PC-9 (cell line): Measurements from ENCODE around the gene SLC39A10. TPM values are rescaled to one million over a fixed set of nuclear protein-coding genes. Genes with fewer than 3 reads are reported as not detected.

Experiments used
- BruUV-seq: library from RNA; stranded (reverse); fragments of 400-500 nt; replicated peaks from 2 replicates; lab custom pipeline; 2021; lab: Mats Ljungman, UMichigan
- CTCF ChIA-PET: fragments of 300-600 bp; sonication (Branson Sonifier 250); formaldehyde crosslinking; loops from one replicate; lab custom pipeline; 2022; ENCODE audit warnings: antibody characterized with exemption; lab: Charles Lee
- POLR2A ChIA-PET: fragments of 300-600 bp; sonication (Branson Sonifier 250); formaldehyde crosslinking; loops from one replicate; lab custom pipeline; 2022; ENCODE audit warnings: antibody characterized with exemption; ENCODE audit not compliant: unreplicated experiment; lab: Charles Lee
- DNase-seq, 2 experiments: peaks; one replicate each; pipeline versions ENCODE4 v3.0.0 to v3.0.0-alpha.2; 2015 to 2022; ENCODE audit warnings: mixed read lengths in 1 of 2
- H2AFZ ChIP-seq: fragments of 200-600 bp; sonication (generic); 2 replicates; pipeline ENCODE4 v1.8.1; 2017; ENCODE audit warnings: antibody characterized with exemption
- H3F3A ChIP-seq: fragments of 200-600 bp; sonication (generic); 2 replicates; pipeline ENCODE4 v1.8.1; 2017; ENCODE audit warnings: antibody characterized with exemption, mild to moderate bottlenecking, low read depth; ENCODE audit not compliant: insufficient read depth
- H3K27ac ChIP-seq: fragments of 200-600 bp; sonication (generic); 2 replicates; pipeline ENCODE4 v1.6.1; 2016; ENCODE audit warnings: mixed run types
- H3K27me3 ChIP-seq: fragments of 200-600 bp; sonication (generic); 2 replicates; pipeline ENCODE4 v1.6.1; 2016; ENCODE audit warnings: low read depth, mixed run types; ENCODE audit not compliant: insufficient read depth
- H3K36me3 ChIP-seq: fragments of 200-600 bp; sonication (generic); 2 replicates; pipeline ENCODE4 v1.6.1; 2016; ENCODE audit warnings: low read depth, mixed run types
- H3K4me1 ChIP-seq: fragments of 200-600 bp; sonication (generic); replicated peaks from 2 replicates; pipeline ENCODE4 v1.6.1; 2016; ENCODE audit warnings: mixed run types; ENCODE audit not compliant: insufficient read depth
- H3K4me2 ChIP-seq: fragments of 200-600 bp; sonication (generic); 2 replicates; pipeline ENCODE4 v1.6.1; 2017; ENCODE audit warnings: mixed run types
- H3K4me3 ChIP-seq: fragments of 200-600 bp; sonication (generic); 2 replicates; pipeline ENCODE4 v1.6.1; 2016; ENCODE audit warnings: mixed run types
- H3K79me2 ChIP-seq: fragments of 200-600 bp; sonication (generic); 2 replicates; pipeline ENCODE4 v1.6.1; 2017; ENCODE audit warnings: low read depth, mixed run types
- H3K9me2 ChIP-seq: fragments of 200-600 bp; sonication (generic); 2 replicates; pipeline ENCODE4 v1.8.1; 2017; ENCODE audit warnings: mild to moderate bottlenecking; ENCODE audit not compliant: insufficient read depth
- H3K9me3 ChIP-seq: fragments of 200-600 bp; sonication (generic); 2 replicates; pipeline ENCODE4 v1.8.1; 2016; ENCODE audit warnings: low read depth; ENCODE audit not compliant: insufficient read depth
- H4K20me1 ChIP-seq: fragments of 200-600 bp; sonication (generic); 2 replicates; pipeline ENCODE4 v1.8.1; 2017; ENCODE audit not compliant: insufficient read depth
- EZH2 ChIP-seq: fragments of 200-600 bp; sonication (generic); IDR thresholded peaks from 2 replicates; pipeline ENCODE4 v1.8.0; 2017; ENCODE audit warnings: antibody characterized with exemption, low read depth
- intact Hi-C: fragments of 100-400 bp; cut with micrococcal nuclease; formaldehyde crosslinking; loops from one replicate; pipeline ENCODE4 v1.10.0; 2022; ENCODE audit not compliant: unreplicated experiment
- total RNA-seq: library from RNA; stranded (reverse); gene quantifications from 2 replicates; pipeline ENCODE4 v1.2.3, GENCODE V29; 2021
- TF ChIP-seq, protein P1 (sequence below): fragments of 200-600 bp; sonication (generic); conservative IDR thresholded peaks from 2 replicates; pipeline ENCODE4 v1.6.1; 2017; ENCODE audit warnings: mixed run types, antibody characterized with exemption, mild to moderate bottlenecking, moderate library complexity

SLC39A10 gene
- total RNA-seq, 1 experiment from 2014 or later = 43.7 TPM

DNA sequence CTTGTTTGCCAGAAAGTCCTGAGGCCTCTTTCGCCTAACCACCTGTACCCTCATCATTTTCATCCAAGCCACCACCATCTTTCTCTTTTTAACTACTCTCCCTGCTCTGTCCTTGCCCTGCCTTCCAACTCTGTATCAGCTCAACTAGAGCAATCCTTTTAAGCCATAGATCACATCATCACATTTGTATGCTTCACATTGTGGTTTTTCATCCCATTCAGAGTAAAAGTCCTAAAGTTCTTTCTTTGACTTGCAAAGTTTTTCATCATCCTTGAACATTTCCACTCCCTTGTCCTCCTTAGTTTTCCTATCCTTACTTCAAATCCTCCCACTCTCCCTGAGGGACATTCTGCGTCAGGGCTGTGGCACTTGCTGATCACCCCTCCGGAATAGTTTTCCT, 73.9 kb downstream of the SLC39A10 start:
- Histone ChIP-seq H3K4me2 (no peak overlapping the region), H3F3A (no peaks in the 10 kb centered on the region), H3K79me2 (no peaks in the 10 kb centered on the region), H3K27me3 (no peaks in the 10 kb centered on the region), H3K36me3 (no peaks in the 10 kb centered on the region), H2AFZ (no peak overlapping the region), H3K9me3 (no peaks in the 10 kb centered on the region), H3K27ac (no peak overlapping the region), H3K4me3 (no peak overlapping the region), H4K20me1 (no peaks in the 10 kb centered on the region), H3K4me1 (no peaks in the 10 kb centered on the region), H3K9me2 (no peaks in the 10 kb centered on the region)
- DNase-seq = no peak
- no TSS peak for BruUV-seq
- TF ChIP-seq, protein P1, sequence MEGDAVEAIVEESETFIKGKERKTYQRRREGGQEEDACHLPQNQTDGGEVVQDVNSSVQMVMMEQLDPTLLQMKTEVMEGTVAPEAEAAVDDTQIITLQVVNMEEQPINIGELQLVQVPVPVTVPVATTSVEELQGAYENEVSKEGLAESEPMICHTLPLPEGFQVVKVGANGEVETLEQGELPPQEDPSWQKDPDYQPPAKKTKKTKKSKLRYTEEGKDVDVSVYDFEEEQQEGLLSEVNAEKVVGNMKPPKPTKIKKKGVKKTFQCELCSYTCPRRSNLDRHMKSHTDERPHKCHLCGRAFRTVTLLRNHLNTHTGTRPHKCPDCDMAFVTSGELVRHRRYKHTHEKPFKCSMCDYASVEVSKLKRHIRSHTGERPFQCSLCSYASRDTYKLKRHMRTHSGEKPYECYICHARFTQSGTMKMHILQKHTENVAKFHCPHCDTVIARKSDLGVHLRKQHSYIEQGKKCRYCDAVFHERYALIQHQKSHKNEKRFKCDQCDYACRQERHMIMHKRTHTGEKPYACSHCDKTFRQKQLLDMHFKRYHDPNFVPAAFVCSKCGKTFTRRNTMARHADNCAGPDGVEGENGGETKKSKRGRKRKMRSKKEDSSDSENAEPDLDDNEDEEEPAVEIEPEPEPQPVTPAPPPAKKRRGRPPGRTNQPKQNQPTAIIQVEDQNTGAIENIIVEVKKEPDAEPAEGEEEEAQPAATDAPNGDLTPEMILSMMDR = no peak
- TF ChIP-seq EZH2 = no peak
- intact Hi-C loops = no loop called here
- ChIA-PET CTCF (no interaction called here), POLR2A (no interaction called here)

GRCh38 chr2:195732574-195732973, 75.5 kb downstream of the SLC39A10 start:
- intact Hi-C loops = no loop called here
- no TSS peak for BruUV-seq

GRCh38 chr2:195733831-195734230, 76.8 kb downstream of the SLC39A10 start:
- H3F3A ChIP-seq = no peaks in the 10 kb centered on the region
- H3K4me2 ChIP-seq = no peak overlapping the region
- no peaks in the 10 kb centered on the region for H4K20me1 ChIP-seq
- H3K27me3 ChIP-seq = no peaks in the 10 kb centered on the region
- H3K9me2 ChIP-seq = no peaks in the 10 kb centered on the region
- no peaks in the 10 kb centered on the region for H3K79me2 ChIP-seq
- no peak for DNase-seq
- POLR2A ChIA-PET = no interaction called here
- intact Hi-C loops = no loop called here
- TF ChIP-seq EZH2 = no peak
- TF ChIP-seq, protein P1 = no peak
- H3K4me3 ChIP-seq = no peak overlapping the region
- H2AFZ ChIP-seq = no peak overlapping the region
- H3K4me1 ChIP-seq = no peaks in the 10 kb centered on the region
- CTCF ChIA-PET = no interaction called here
- H3K27ac ChIP-seq = no peak overlapping the region
- no peaks in the 10 kb centered on the region; the same call in 1 of the 2 replicates for H3K9me3 ChIP-seq
- no peaks in the 10 kb centered on the region for H3K36me3 ChIP-seq
- BruUV-seq = no TSS peak

More at GRCh38 chr2:195732574-195732973, 75.5 kb downstream of the SLC39A10 start:
- Histone ChIP-seq H3K4me2 (no peak overlapping the region), H3F3A (no peaks in the 10 kb centered on the region), H3K4me3 (no peak overlapping the region), H3K4me1 (no peaks in the 10 kb centered on the region), H3K79me2 (no peaks in the 10 kb centered on the region), H3K27ac (no peak overlapping the region), H4K20me1 (no peaks in the 10 kb centered on the region), H3K36me3 (no peaks in the 10 kb centered on the region), H2AFZ (no peak overlapping the region), H3K9me3 (no peaks in the 10 kb centered on the region; the same call in 1 of the 2 replicates), H3K9me2 (no peaks in the 10 kb centered on the region), H3K27me3 (no peaks in the 10 kb centered on the region)
- TF ChIP-seq, protein P1 = no peak
- TF ChIP-seq EZH2 = no peak
- ChIA-PET CTCF (no interaction called here), POLR2A (no interaction called here)
- no peak for DNase-seq
